Activated T-helper 17 cell treated with anti-CD3 and anti-CD28 coated beads, Interleukin-2, amount 50 U/mL, for 72 hours (primary cell): ENCODE data around the gene SH2D3A. TPM values are rescaled to one million over a fixed set of nuclear protein-coding genes. Genes with fewer than 3 reads are reported as not detected.
"Not testable (repeated sequence)": the region's sequence is repeated elsewhere in the genome, so short reads cannot be mapped to it uniquely, and the experiment has no call there.

Source experiments
- ATAC-seq: fragments of 150-1000 bp; cut with Tn5 transposase; replicated peaks from 2 replicates; pipeline ENCODE4 v1.10.0; 2021; ENCODE audit warnings: mild to moderate bottlenecking, moderate library complexity
- H3K27ac Mint-ChIP-seq: one replicate; pipeline ENCODE4 v1.8.0; 2022; ENCODE audit warnings: mixed read lengths
- H3K27me3 Mint-ChIP-seq: one replicate; pipeline ENCODE4 v1.8.0; 2022; ENCODE audit warnings: mixed read lengths
- H3K36me3 Mint-ChIP-seq: one replicate; pipeline ENCODE4 v1.8.0; 2022; ENCODE audit warnings: low read depth, mild to moderate bottlenecking, mixed read lengths
- H3K4me1 Mint-ChIP-seq: one replicate; pipeline ENCODE4 v1.8.0; 2022; ENCODE audit warnings: mixed read lengths
- H3K4me3 Mint-ChIP-seq: one replicate; pipeline ENCODE4 v1.8.0; 2022; ENCODE audit warnings: mild to moderate bottlenecking, mixed read lengths
- H3K9me3 Mint-ChIP-seq: one replicate; pipeline ENCODE4 v1.8.0; 2022; ENCODE audit warnings: mixed read lengths
- total RNA-seq, 2 donors: library from RNA; stranded (reverse); gene quantifications; one replicate each; pipeline ENCODE4 v1.2.3, GENCODE V29; 2022

Gene SH2D3A
- total RNA-seq, 2 donors from 2014 or later = 21.1 to 21.2 TPM

GRCh38 chr19:6710273-6711077, 56.8 kb downstream of the SH2D3A start:
- no peaks in the 10 kb centered on the region for H3K36me3 Mint-ChIP-seq
- peaks cover 8% of the 10 kb centered on the region for H3K4me1 Mint-ChIP-seq
- peak overlapping the region; percentile 52 for H3K4me3 Mint-ChIP-seq
- no peaks in the 10 kb centered on the region for H3K9me3 Mint-ChIP-seq
- H3K27ac Mint-ChIP-seq = peak overlapping the region; percentile 60
- H3K27me3 Mint-ChIP-seq = peaks cover 33% of the 10 kb centered on the region
- ATAC-seq = peak; percentile 68

DNA sequence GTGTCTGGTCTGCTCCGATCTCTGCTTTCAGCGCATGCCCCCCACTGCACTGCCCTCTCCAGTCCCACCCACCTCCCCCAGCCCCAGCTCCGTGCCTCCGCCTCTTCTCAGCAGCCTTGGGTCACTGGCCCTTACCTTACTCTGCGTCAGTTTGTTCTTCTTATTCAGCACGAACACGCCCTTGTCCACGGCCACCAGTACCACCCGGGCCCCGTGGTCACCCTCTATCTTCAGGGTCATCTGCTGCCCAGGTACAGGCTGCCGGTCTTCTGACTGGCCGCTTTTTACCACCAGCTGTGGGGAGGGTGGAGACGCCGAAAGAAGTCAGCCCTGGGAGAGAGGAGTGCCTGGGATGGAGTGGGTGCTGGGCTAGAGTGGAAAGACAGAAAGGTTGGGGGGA, 57.7 kb downstream of the SH2D3A start:
- H3K36me3 Mint-ChIP-seq = no peaks in the 10 kb centered on the region
- peaks cover 33% of the 10 kb centered on the region for H3K27me3 Mint-ChIP-seq
- H3K27ac Mint-ChIP-seq = peak overlapping the region; percentile 60

DNA sequence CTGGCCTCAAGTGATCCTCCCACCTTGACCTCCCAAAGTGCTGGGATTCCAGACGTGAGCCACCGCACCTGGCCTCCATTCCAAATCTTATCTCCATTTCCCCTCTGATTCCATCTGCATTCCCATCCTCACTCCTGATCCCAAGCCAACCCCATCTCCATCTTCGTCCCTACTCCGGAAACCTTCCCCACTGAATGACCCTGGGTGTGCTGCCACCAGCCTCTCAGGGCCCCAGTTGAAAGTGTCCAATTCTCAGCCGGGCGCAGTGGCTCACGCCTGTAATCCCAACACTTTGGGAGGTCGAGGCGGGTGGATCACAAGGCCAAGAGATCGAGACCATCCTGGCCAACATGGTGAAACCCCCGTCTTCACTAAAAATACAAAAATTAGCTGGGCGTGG, 58.3 kb downstream of the SH2D3A start:
- not testable (repeated sequence) for H3K9me3 Mint-ChIP-seq, H3K4me1 Mint-ChIP-seq, ATAC-seq, H3K36me3 Mint-ChIP-seq, H3K27ac Mint-ChIP-seq, H3K4me3 Mint-ChIP-seq
- peaks cover 33% of the 10 kb centered on the region for H3K27me3 Mint-ChIP-seq

More for the DNA sequence above, 57.7 kb downstream of the SH2D3A start:
- Mint-ChIP-seq H3K4me3 (no peak overlapping the region), H3K4me1 (peaks cover 8% of the 10 kb centered on the region), H3K9me3 (no peaks in the 10 kb centered on the region)
- no peak for ATAC-seq

DNA sequence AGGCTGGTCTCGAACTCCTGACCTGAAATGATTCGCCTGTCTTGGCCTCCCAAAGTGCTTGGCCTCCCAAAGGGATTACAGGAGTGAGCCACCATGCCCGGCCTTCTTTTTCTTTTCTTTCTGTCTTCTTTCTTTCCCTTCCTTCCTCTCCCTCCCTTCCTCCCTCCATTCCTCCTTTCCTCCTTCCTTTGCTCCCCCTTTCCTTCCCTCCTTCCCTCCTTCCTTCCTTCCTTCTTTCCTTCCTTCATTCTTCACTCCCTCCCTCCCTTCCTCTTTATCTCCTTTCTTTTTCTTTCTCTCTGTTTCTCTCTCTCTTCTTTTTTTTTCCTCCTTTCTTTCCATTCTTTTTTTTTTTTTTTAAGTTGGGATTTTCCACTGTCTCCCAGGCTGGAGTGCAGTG, 58.9 kb downstream of the SH2D3A start:
- ATAC-seq = no peak

GRCh38 chr19:6707658-6708018, 59.6 kb downstream of the SH2D3A start:
- peaks cover 8% of the 10 kb centered on the region for H3K4me1 Mint-ChIP-seq
- no peaks in the 10 kb centered on the region for H3K36me3 Mint-ChIP-seq
- no peak overlapping the region for H3K27ac Mint-ChIP-seq
- H3K4me3 Mint-ChIP-seq = no peak overlapping the region
- peaks cover 33% of the 10 kb centered on the region for H3K27me3 Mint-ChIP-seq
- ATAC-seq = no peak
- H3K9me3 Mint-ChIP-seq = no peaks in the 10 kb centered on the region

More for the DNA sequence above, 58.9 kb downstream of the SH2D3A start:
- H3K36me3 Mint-ChIP-seq = no peaks in the 10 kb centered on the region
- peaks cover 33% of the 10 kb centered on the region for H3K27me3 Mint-ChIP-seq
- no peak overlapping the region for H3K27ac Mint-ChIP-seq
- H3K9me3 Mint-ChIP-seq = no peaks in the 10 kb centered on the region
- H3K4me1 Mint-ChIP-seq = peaks cover 8% of the 10 kb centered on the region
- no peak overlapping the region for H3K4me3 Mint-ChIP-seq

GRCh38 chr19:6707011-6707657, 60.1 kb downstream of the SH2D3A start:
- Mint-ChIP-seq H3K36me3 (no peaks in the 10 kb centered on the region), H3K27me3 (peaks cover 33% of the 10 kb centered on the region)

GRCh38 chr19:6706633-6706958, 60.6 kb downstream of the SH2D3A start:
- no peaks in the 10 kb centered on the region for H3K9me3 Mint-ChIP-seq
- no peak overlapping the region for H3K27ac Mint-ChIP-seq
- H3K36me3 Mint-ChIP-seq = no peaks in the 10 kb centered on the region
- no peak for ATAC-seq
- no peak overlapping the region for H3K4me3 Mint-ChIP-seq
- peaks cover 33% of the 10 kb centered on the region for H3K27me3 Mint-ChIP-seq
- H3K4me1 Mint-ChIP-seq = peaks cover 8% of the 10 kb centered on the region

More at GRCh38 chr19:6707011-6707657, 60.1 kb downstream of the SH2D3A start:
- no peaks in the 10 kb centered on the region for H3K9me3 Mint-ChIP-seq
- no peak overlapping the region for H3K27ac Mint-ChIP-seq
- no peak overlapping the region for H3K4me3 Mint-ChIP-seq
- ATAC-seq = no peak
- H3K4me1 Mint-ChIP-seq = peaks cover 8% of the 10 kb centered on the region

- H3K27me3 Mint-ChIP-seq = peaks cover 30% of the 10 kb centered on the region
- no peak overlapping the region for H3K4me3 Mint-ChIP-seq
- no peaks in the 10 kb centered on the region for H3K9me3 Mint-ChIP-seq
- no peaks in the 10 kb centered on the region for H3K36me3 Mint-ChIP-seq
- H3K27ac Mint-ChIP-seq = no peak overlapping the region
- H3K4me1 Mint-ChIP-seq = peaks cover 8% of the 10 kb centered on the region
- ATAC-seq = no peak
Observed at GRCh38 chr19:6705931-6706632, 61.2 kb downstream of the SH2D3A start.

Other genes with a start within 250 kb of the SH2D3A start
- gene TNFSF9, start 236.4 kb downstream of the SH2D3A start, total RNA-seq = 1 to 10 TPM; 2.9 to 6.0 TPM
- 10 to 100 TPM; 41.1 to 53.1 TPM for gene CD70, start 176.3 kb downstream of the SH2D3A start, total RNA-seq
- gene TNFSF14, start 97.3 kb downstream of the SH2D3A start, total RNA-seq = 10 to 100 TPM; 13.5 to 48.5 TPM
- gene C3, start 46.8 kb downstream of the SH2D3A start, total RNA-seq = 1 to 10 TPM in 1 of 2 donors, under 1 TPM in 1; 0.99 to 4.3 TPM
- 10 to 100 TPM; 49.8 to 64.7 TPM for gene GPR108, start 29.9 kb downstream of the SH2D3A start, total RNA-seq
- 10 to 100 TPM; 38.0 to 99.4 TPM for gene TRIP10, start 27.8 kb downstream of the SH2D3A start, total RNA-seq
- 100 to 1,000 TPM; 110 to 114 TPM for gene VAV1, start 5.3 kb upstream of the SH2D3A start, total RNA-seq
- gene ADGRE1, start 120.1 kb upstream of the SH2D3A start, total RNA-seq = 10 to 100 TPM in 1 of 2 donors, 1 to 10 TPM in 1; 6.9 to 10.6 TPM